ENCODE data around the gene ANP32A.
"Not testable (repeated sequence)": the region's sequence is repeated elsewhere in the genome, so short reads cannot be mapped to it uniquely, and the experiment has no call there.

The ANP32A gene

GRCh38 chr15:68781766-68782588 lies 38.7 kb downstream of the ANP32A start:
- DNase-seq (ENCODE audit: low read depth, low spot score): no peak

DNA sequence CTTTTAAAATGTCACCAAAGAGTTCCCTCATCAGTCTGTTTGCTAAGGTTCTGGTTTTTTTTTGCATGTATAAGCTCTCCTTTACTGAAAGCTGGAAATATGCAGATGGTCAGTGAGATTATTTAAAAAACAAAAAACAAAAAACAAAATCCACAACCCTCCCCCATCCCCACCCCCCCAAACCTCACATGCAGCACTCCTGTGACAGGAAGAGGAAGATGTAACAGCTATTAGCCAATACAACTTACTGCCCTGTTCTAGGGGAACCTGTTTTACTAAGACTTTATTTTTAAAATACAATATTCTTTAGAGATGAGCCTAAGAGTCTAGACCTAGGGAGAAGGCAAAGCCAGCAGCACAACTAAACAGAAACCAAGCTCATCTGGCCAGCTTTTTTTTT lies 39.5 kb downstream of the ANP32A start:
- DNase-seq (ENCODE audit: low read depth, low spot score): no peak

DNA sequence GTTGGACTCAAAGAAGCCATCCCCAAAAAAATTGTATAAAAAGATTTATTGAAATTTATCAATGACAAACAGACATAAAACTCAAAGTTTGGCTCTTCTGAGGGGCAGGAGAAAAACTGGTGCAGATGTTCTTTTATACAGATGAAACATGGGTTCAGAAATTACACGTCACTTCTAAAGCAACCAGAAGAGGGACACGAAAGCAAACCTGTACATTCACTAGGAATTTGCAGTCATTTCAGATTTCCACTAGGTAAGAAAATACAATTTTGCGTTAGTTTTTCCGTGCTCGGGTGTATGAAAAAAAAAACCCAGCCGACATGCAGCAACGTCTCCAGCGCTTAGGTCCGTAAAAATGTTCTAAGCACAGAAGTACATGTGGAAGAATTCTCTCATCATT lies 41.8 kb downstream of the ANP32A start:
- DNase-seq (ENCODE audit: low read depth, low spot score): no peak

- no peak for DNase-seq (ENCODE audit: low read depth, low spot score)
Observed at GRCh38 chr15:68776477-68777270, 44.0 kb downstream of the ANP32A start.

DNA sequence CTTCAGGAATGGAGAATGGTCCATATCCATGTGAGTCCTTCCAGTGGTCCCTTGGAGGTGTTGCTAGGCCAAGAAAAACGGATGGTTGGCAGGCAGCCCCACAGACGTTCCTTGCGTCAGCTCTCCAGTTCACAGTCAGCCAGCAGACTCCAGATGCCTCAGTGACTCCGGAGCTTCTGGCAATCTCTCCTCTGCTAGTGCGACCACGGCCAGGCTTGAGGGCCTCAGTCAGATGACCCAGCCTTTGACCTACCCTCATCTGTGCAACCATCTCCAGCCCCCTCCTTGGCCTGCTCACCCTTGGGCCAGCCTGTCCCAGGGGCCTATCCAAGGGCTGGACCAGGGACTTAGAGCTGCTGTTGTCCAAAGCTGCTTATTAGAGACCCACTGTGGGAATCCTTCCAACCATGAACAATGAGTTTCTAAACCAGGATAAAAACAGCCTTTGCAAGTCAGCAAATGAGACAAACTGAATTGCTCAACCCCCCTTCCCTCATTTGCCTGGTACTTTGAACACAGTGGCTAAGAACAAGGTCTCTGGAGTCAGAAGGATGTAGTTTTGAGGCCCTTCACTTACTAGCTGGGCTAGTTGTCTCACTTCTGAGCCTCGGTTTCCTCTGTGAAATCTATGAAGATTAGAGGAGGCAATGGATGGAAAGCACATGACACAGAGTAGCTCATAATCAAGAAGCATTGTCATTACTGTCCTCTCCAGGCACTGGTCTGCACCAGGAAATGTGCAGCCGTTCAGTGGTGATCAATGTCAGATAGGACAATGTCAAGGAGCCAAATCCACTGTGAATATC lies 44.8 kb downstream of the ANP32A start:
- no peak for DNase-seq (ENCODE audit: low read depth, low spot score)

GRCh38 chr15:68775236-68775577 lies 45.5 kb downstream of the ANP32A start:
- no peak for DNase-seq (ENCODE audit: low read depth, low spot score)

DNA sequence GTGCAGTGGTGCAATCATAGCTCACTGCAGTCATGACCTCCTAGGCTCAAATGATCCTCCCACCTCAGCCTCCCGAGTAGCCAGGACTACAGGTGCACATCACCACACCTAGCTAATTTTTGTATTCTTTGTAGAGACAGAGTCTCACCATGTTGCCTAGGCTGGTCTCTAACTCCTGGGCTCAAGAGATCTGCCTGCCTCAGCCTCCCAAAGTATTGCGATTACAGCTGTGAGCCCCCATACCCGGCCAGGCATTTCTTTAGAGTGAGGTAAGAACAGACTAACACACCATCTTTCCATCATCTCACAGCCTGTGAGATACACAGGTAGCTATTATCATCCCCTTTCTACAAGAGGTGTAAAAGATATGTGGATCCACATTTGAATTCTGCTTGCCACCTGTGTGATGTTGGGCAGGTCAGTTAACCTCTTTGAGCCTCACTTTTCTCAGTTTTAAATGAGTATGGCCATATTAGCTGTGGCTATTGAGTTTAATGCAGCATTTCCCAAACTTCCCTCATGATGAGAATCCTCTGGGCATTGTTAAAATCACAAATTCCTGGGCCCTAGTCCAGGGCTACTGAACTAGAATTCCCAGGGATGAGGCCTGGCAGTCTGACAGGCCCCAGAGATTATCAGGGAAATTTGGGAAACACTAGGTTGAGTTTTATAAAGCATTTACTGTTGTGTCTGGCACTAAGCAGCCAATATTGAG lies 46.0 kb downstream of the ANP32A start:
- DNase-seq (ENCODE audit: low read depth, low spot score): no peak

DNA sequence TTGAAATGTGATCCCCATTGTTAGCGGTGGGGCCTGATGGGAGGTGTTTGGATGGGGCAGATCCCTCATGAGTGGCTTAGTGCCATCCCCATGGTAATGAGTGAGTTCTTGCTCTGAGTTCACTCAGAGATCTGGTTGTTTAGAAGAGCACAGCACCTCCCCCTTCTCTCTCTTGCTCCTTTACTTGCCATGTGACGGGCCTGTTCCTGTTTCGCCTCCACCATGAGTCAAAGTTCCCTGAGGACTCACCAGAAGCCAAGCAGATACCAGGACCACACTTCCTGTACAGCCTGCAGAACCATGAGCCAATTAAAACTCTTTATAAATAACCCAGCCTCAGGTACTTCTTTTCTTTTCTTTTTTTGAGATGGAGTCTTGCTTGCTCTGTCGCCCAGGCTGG lies 46.6 kb downstream of the ANP32A start:
- no peak for DNase-seq (ENCODE audit: low read depth, low spot score)

GRCh38 chr15:68773036-68773435 lies 47.7 kb downstream of the ANP32A start:
- DNase-seq (ENCODE audit: low read depth, low spot score): no peak

GRCh38 chr15:68770216-68770615 lies 50.5 kb downstream of the ANP32A start:
- no peak for DNase-seq (ENCODE audit: low read depth, low spot score)

GRCh38 chr15:68769702-68770101 lies 51.0 kb downstream of the ANP32A start:
- no peak for DNase-seq (ENCODE audit: low read depth, low spot score)

GRCh38 chr15:68768321-68768720 lies 52.4 kb downstream of the ANP32A start:
- no peak for DNase-seq (ENCODE audit: low read depth, low spot score)

DNA sequence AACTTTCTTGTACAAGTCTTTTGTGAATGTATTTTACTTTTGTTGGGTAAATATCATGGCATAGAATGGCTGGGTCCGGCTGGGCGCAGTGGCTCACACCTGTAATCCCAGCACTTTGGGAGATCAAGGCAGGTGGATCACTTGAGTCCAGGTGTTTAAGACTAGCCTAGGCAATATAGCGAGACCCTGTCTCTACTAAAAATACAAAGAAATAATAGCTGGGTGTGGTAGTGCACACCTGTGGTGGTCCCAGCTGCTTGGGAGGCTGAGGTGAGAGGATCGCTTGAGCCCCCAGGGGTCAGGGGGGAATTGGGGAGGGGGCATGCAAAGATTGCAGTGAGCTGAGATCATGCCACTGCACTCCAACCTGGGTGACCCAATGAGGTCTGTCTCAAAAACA lies 52.9 kb downstream of the ANP32A start:
- DNase-seq (ENCODE audit: low read depth, low spot score): no peak

DNA sequence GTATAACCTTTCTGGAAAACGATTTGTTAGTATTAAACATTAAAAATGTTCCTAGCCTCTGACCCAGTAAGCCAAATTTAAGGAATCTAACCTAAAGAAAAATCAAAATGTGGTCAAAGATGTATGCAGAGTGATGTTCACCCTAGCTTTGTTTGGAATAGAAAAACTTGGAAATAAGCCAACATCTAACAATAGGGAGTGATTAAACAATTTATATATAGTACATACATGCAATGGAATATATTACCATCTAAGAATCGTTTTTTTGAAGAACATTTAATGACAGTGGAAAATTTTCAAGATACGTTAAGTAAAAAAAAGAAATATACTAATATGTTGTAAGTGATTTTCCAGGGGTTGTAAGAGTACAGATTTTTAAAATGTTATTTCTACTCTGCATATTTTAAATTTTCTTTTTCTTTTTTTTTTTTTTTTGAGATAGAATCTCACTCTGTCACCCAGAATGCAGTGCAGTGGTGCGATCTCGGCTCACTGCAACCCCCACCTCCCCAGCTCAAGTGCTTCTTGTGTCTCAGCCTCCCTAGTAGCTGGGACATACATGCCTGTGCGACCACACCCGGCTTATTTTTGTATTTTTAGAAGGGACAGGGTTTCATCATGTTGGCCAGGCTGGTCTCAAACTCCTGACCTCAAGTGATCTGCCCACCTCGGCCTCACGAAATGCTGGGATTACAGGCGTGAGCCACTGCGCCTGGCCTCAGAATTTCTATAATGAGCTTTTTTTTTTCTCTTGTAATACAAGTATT lies 54.9 kb downstream of the ANP32A start:
- no peak for DNase-seq (ENCODE audit: low read depth, low spot score)

GRCh38 chr15:68764090-68764489 lies 56.6 kb downstream of the ANP32A start:
- DNase-seq (ENCODE audit: low read depth, low spot score): no peak

DNA sequence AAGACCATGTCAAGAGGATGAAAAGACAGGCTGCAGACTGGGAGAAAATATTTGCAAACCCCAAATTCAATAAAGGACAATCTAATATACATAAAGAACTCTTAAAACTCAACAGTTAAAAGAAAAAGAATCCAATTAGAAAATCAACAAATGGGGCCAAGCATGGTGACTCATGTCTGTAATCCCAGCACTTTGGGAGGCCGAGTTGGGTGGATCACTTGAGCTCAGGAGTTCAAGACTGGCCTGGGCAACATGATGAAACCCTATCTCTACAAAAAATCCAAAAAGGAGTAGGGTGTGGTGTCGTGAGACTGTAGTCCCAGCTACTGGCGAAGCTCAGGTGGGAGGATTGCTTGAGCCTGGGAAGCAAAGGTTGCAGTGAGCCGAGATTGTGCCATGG lies 57.6 kb downstream of the ANP32A start:
- no peak for DNase-seq (ENCODE audit: low read depth, low spot score)

DNA sequence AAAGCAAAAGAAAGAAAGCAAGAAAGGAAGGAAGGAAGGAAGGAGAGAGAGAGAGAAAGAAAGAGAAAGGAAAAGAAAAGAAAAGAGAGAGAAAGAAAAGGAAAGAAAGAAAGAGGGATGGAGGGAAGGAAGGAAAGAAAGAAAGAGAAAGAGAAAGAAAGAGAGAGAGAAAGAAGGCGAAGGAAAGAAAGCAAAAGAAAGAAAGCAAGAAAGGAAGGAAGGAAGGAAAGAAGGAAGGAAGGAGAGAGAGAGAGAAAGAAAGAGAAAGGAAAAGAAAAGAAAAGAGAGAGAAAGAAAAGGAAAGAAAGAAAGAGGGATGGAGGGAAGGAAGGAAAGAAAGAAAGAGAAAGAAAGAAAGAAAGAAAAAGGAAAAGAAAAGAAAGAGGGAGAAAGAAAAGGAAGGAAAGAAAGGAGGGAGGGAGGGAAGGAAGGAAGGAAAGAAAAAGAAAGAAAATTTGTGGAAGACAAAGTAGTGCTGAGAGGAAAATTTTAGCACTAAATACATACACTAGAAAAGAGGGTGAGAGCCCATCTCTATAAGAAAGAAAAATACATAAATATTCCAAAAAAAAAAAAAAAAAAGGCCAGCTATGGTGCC lies 60.6 kb downstream of the ANP32A start:
- DNase-seq (ENCODE audit: low read depth, low spot score): not testable (repeated sequence)

DNA sequence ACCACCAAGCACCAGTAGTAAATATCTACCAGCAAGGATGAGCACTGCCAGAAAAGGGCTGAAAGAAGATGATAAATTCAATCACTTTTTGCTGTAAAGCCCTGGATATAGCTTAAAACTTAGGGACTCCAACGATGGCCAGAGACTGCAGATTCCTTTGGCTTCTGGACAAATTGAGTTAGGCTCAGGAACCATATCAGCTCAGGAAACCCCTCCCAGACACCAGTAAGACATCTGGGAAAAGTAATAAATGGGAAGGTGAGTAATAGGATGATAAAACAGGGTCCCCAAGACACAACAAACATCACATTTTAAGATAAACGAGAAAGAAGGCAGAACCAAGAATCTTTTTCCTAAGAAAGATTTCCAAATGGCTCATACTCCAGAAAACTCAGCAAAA lies 65.0 kb downstream of the ANP32A start:
- DNase-seq (ENCODE audit: low read depth, low spot score): no peak

DNA sequence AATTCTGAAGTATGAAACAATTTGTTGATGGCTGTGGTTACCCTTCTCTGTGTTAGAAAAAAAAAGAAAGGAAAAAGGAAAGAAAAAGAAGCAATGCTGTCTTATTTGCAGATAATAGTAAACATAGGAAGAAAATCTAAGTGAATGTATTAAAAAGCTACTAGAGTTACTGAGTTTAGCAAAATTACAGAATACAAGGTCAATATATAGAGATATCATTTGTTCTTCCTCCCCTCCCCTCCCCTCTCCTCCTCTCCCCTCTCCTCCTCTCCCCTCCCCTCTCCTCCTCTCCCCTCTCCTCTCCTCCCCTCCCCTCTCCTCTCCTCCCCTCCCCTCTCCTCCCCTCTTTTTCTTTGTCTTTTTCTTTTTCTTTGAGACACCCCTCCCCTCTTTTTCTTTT lies 69.1 kb downstream of the ANP32A start:
- DNase-seq (ENCODE audit: low read depth, low spot score): no peak

- DNase-seq (ENCODE audit: low read depth, low spot score): no peak
Observed at GRCh38 chr15:68749793-68750192, 70.9 kb downstream of the ANP32A start.

- DNase-seq (ENCODE audit: low read depth, low spot score): no peak
Observed at GRCh38 chr15:68749365-68749764, 71.3 kb downstream of the ANP32A start.

Data from brain pericyte (primary cell).